ENCODE data around the gene WDR44.

GRCh38 chrX:118373538-118373937 is 27.6 kb downstream of the WDR44 start:
- TF ChIP-seq EZH2 (optimal IDR thresholded peaks at IDR 0.05; ENCODE audit: low read depth, low read length) (no peak), CTCF (IDR thresholded peaks at IDR 0.05; ENCODE audit: low read length) (no peak)
